Measurements from ENCODE around the gene EME1. TPM values are rescaled to one million over a fixed set of nuclear protein-coding genes. Genes with fewer than 3 reads are reported as not detected.

The EME1 gene
- total RNA-seq, 4 donors from 2014 or later, result 0.42 to 1.7 (median 1.1) TPM

DNA sequence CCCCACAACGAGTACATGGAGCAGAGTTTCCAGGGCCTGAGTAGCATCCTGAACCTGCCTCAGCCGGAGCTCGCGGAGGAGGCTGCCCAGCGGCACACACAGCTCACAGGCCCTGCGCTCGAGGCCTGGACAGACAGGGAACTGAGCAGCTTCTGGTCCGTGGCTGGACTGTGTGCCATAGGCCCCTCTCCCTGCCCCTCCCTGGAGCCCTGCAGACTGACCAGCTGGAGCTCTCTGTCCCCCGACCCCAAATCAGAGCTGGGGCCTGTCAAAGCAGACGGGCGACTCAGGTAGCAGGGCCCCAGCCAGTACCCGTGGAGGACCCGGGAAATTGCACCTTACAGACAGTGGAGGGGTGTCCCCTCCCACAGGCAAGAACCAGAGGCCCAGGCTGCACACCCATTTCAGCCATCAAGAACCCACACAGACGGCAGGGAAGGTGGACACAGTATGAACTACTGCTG is 13.0 kb upstream of the EME1 start:
- Histone ChIP-seq H3K4me1 (peaks cover 0 to 28% (median 17%) of the 10 kb centered on the region in 4 donors), H3K27ac (no peak overlapping the region), H3K36me3 (peaks cover 0 to 65% (median 13%) of the 10 kb centered on the region in 3 donors), H3K27me3 (no peaks in the 10 kb centered on the region), H3K4me3 (no peak overlapping the region), H3K9me3 (no peaks in the 10 kb centered on the region)
- 65 to 83% methylated on average over 7 to 8 of the region's 14 CpGs for WGBS, 2 donors
- DNase-seq (ENCODE audit: low spot score in 2 of 2), result no peak
- TF ChIP-seq EP300 (IDR thresholded peaks at IDR 0.05) (no peak), POLR2A (IDR thresholded peaks at IDR 0.05) (no peak)
- TF ChIP-seq, protein P1, sequence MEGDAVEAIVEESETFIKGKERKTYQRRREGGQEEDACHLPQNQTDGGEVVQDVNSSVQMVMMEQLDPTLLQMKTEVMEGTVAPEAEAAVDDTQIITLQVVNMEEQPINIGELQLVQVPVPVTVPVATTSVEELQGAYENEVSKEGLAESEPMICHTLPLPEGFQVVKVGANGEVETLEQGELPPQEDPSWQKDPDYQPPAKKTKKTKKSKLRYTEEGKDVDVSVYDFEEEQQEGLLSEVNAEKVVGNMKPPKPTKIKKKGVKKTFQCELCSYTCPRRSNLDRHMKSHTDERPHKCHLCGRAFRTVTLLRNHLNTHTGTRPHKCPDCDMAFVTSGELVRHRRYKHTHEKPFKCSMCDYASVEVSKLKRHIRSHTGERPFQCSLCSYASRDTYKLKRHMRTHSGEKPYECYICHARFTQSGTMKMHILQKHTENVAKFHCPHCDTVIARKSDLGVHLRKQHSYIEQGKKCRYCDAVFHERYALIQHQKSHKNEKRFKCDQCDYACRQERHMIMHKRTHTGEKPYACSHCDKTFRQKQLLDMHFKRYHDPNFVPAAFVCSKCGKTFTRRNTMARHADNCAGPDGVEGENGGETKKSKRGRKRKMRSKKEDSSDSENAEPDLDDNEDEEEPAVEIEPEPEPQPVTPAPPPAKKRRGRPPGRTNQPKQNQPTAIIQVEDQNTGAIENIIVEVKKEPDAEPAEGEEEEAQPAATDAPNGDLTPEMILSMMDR (IDR thresholded peaks at IDR 0.05), result no peak

DNA sequence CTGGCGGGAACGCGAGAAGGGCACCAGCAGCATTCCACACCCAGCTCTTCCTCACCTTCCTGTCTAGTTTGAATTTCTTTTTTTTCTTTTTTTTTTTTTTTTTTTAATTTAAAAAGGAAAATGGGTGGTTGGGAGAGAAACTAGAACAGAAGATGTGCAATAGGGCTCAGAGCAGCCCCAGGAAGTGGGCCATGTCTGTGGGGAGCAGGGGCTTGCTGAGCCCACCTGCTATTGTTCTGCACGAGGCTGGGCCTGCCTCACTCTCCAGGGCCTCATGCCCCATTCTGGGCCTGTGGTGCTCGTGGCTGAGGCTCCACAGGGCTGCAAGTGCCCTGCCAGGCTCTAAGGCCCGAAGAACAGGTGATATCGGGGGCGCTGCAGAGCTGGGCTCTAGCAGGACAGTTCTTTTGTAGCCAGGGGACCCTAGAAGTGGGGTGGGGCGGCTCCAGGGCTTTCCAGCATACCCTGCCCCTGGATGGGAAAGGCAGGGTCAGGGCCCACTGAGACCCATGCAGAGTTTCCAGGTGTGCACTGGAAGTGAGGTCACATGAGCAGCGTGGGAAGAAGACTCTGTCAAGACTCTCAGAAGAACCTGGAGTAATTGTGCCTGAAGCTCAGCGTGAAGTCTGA is 12.4 kb upstream of the EME1 start:
- peaks cover 0 to 28% (median 17%) of the 10 kb centered on the region in 4 donors for H3K4me1 ChIP-seq
- H3K9me3 ChIP-seq, result no peaks in the 10 kb centered on the region
- H3K27me3 ChIP-seq, result no peaks in the 10 kb centered on the region
- 81 to 86% methylated on average over 10 to 11 of the region's 11 CpGs for WGBS, 2 donors
- no peak overlapping the region for H3K27ac ChIP-seq
- H3K4me3 ChIP-seq, result no peak overlapping the region
- TF ChIP-seq EP300 (IDR thresholded peaks at IDR 0.05) (no peak), POLR2A (IDR thresholded peaks at IDR 0.05) (no peak)
- TF ChIP-seq, protein P1 (IDR thresholded peaks at IDR 0.05), result no peak
- peaks cover 0 to 65% (median 13%) of the 10 kb centered on the region in 3 donors for H3K36me3 ChIP-seq
- DNase-seq (ENCODE audit: low spot score in 2 of 2), result no peak

DNA sequence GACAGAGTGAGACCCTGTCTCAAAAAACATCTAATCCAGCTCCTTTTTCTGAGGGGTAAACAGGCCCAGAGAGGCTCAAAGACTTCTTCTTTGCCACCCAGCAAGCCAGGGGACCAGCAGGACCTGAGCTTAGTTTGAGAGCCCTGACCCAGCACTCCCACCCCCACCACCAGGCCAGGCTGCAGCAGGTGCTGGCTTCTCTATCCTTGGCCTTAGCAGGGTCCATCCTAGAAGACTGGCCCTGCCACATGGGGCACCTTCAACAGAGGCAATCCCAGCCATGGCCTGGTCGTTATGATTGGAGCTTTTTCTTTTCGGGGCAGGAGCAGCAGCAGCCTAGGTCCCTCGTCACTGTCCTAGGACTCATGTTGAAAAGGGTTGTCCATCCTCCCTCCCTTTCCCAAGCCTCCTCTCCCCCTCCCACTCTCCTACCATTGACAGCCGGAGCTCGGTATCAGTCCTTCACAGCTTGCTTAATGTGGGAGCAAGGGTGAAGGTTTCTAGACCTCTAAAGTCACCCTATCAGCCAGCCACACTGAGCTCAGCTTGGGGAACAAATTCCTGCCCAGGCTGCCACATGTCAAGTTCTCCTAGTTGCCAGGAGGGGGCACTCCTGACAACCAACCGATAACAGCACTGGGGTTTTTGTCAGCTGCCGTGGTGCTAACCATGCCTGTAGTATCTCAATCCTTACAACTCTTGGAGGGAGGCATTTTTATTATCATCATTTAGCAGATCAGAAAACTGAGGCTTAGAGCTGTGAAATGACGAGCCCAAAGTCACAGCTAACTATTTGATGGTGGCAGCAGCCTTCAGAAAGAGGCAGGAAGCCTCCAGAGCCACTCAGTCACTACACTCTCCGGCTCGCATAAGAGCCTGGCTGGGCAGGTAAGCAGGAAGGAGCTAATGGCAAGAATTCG is 11.2 kb upstream of the EME1 start:
- WGBS, 2 donors, result 30 to 37% methylated on average over 11 of the region's 11 CpGs
- Histone ChIP-seq H3K4me1 (peaks cover 0 to 28% (median 17%) of the 10 kb centered on the region in 4 donors), H3K4me3 (no peak overlapping the region), H3K27me3 (no peaks in the 10 kb centered on the region), H3K27ac (peak overlapping the region in 2 of 4 donors; percentile 3 to 42), H3K36me3 (peaks cover 0 to 65% (median 6%) of the 10 kb centered on the region in 3 donors), H3K9me3 (no peaks in the 10 kb centered on the region)
- TF ChIP-seq, protein P1 (IDR thresholded peaks at IDR 0.05), result peak; percentile 60 to 75 (median 70)
- no peak for TF ChIP-seq POLR2A (IDR thresholded peaks at IDR 0.05)
- DNase-seq (ENCODE audit: low spot score in 2 of 2), result peak in 1 of 2 donors; percentile 35

DNA sequence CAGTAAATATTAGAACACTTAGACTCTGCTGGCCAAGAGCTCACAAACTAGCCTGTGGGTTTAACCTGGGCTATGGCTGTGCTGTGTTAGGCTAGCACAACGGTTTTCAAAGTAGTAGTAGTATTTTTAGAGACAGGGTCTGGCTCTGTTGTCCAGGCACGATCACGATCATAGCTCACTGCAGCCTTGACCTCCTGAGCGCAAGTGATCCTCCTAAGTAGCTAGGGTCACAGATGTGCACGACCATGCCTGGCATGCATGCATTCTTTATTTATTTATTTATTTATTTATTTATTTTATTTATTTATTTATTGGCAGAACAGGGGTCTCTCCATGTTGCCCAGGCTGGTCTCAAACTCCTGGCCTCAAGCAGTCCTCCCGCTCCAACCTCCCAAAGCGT is 10.4 kb upstream of the EME1 start:
- Histone ChIP-seq H3K4me3 (no peak overlapping the region), H3K27me3 (no peaks in the 10 kb centered on the region), H3K27ac (peak overlapping the region in 1 of 4 donors; percentile 3), H3K4me1 (peaks cover 0 to 28% (median 17%) of the 10 kb centered on the region in 4 donors), H3K9me3 (no peaks in the 10 kb centered on the region), H3K36me3 (peaks cover 0 to 65% (median 9%) of the 10 kb centered on the region in 3 donors)
- DNase-seq (ENCODE audit: low spot score in 2 of 2), result no peak
- TF ChIP-seq POLR2A (IDR thresholded peaks at IDR 0.05) (no peak), EP300 (IDR thresholded peaks at IDR 0.05) (no peak)
- TF ChIP-seq, protein P1 (IDR thresholded peaks at IDR 0.05), result no peak
- 62 to 65% methylated on average over 7 of the region's 7 CpGs for WGBS, 2 donors
